Measurements from ENCODE around the gene TAOK3.

GRCh38 chr12:118164798-118165486 is 207.8 kb downstream of the TAOK3 start:
- TF ChIP-seq CTCF (IDR thresholded peaks at IDR 0.05; ENCODE audit: low read depth, low read length): peak; percentile 71
- no peak for TF ChIP-seq EZH2phosphoT487 (IDR thresholded peaks at IDR 0.05; ENCODE audit: low read depth)
